HEK293 (cell line): ENCODE measurements around the gene HP1BP3.

Experiments used
- CTCF ChIP-seq: fragments of 450-650 bp; formaldehyde crosslinking; IDR thresholded peaks from 2 replicates; pipeline ENCODE4 v1.5.1; 2016; ENCODE audit warnings: missing biosample characterization, missing genetic modification characterization
- GLI4 ChIP-seq: fragments of 450-650 bp; formaldehyde crosslinking; IDR thresholded peaks from 2 replicates; pipeline ENCODE4 v1.5.1; 2016; ENCODE audit warnings: missing biosample characterization, missing genetic modification characterization
- MEIS1 ChIP-seq: sonication (generic); formaldehyde crosslinking; IDR thresholded peaks from 2 replicates; pipeline ENCODE4 v1.8.1; 2022; ENCODE audit warnings: missing genetic modification reagents, mild to moderate bottlenecking, borderline replicate concordance
- PATZ1 ChIP-seq: fragments of 450-650 bp; formaldehyde crosslinking; IDR thresholded peaks from 2 replicates; pipeline ENCODE4 v1.5.1; 2016; ENCODE audit warnings: missing biosample characterization, missing genetic modification characterization
- PRDM4 ChIP-seq: fragments of 450-650 bp; formaldehyde crosslinking; IDR thresholded peaks from 2 replicates; pipeline ENCODE4 v1.5.1; 2017; ENCODE audit warnings: missing biosample characterization, missing genetic modification characterization
- REST ChIP-seq: fragments of 450-650 bp; formaldehyde crosslinking; IDR thresholded peaks from 2 replicates; pipeline ENCODE4 v1.5.1; 2016; ENCODE audit warnings: missing biosample characterization, missing genetic modification characterization
- ZNF274 ChIP-seq, 2 experiments: fragments of 200-500 bp in 1 of 2; fragments of 450-650 bp in 1 of 2; sonication (Bioruptor generic) in 1 of 2; formaldehyde crosslinking in 1 of 2; IDR thresholded peaks; 2 replicates each; pipeline versions ENCODE4 v1.5.1 to v1.6.1; 2014 to 2016; ENCODE audit warnings: borderline replicate concordance in 1 of 2, inconsistent platforms in 1 of 2, low read length in 1 of 2, missing biosample characterization in 1 of 2, missing genetic modification characterization in 1 of 2
- ZNF473 ChIP-seq: fragments of 450-650 bp; formaldehyde crosslinking; IDR thresholded peaks from 2 replicates; pipeline ENCODE4 v1.5.1; 2017; ENCODE audit warnings: missing biosample characterization, missing genetic modification characterization
- ZNF670 ChIP-seq: fragments of 450-650 bp; formaldehyde crosslinking; IDR thresholded peaks from 2 replicates; pipeline ENCODE4 v1.5.1; 2016; ENCODE audit warnings: missing biosample characterization, missing genetic modification characterization, low read depth

GRCh38 chr1:20723159-20723536, 64.0 kb downstream of the HP1BP3 start:
- TF ChIP-seq ZNF274 (IDR thresholded peaks at IDR 0.05; ENCODE audit: low read length) (no peak), ZNF274 (tag by site-specific recombination; IDR thresholded peaks at IDR 0.05; ENCODE audit: borderline replicate concordance) (no peak), CTCF (tag by site-specific recombination) (no peak), REST (tag by site-specific recombination) (no peak), PATZ1 (tag by site-specific recombination) (no peak), MEIS1 (CRISPR knock-in tag) (no peak), ZNF473 (tag by site-specific recombination) (no peak), PRDM4 (tag by site-specific recombination) (no peak), GLI4 (tag by site-specific recombination) (no peak), ZNF670 (tag by site-specific recombination) (no peak)
